AG20443 (cell line): Measurements from ENCODE around the gene CHST13.

Source experiments
- DNase-seq: peaks from one replicate; pipeline ENCODE4 v3.0.0; 2012; ENCODE audit warnings: low spot score, mixed read lengths

CHST13 gene

DNA sequence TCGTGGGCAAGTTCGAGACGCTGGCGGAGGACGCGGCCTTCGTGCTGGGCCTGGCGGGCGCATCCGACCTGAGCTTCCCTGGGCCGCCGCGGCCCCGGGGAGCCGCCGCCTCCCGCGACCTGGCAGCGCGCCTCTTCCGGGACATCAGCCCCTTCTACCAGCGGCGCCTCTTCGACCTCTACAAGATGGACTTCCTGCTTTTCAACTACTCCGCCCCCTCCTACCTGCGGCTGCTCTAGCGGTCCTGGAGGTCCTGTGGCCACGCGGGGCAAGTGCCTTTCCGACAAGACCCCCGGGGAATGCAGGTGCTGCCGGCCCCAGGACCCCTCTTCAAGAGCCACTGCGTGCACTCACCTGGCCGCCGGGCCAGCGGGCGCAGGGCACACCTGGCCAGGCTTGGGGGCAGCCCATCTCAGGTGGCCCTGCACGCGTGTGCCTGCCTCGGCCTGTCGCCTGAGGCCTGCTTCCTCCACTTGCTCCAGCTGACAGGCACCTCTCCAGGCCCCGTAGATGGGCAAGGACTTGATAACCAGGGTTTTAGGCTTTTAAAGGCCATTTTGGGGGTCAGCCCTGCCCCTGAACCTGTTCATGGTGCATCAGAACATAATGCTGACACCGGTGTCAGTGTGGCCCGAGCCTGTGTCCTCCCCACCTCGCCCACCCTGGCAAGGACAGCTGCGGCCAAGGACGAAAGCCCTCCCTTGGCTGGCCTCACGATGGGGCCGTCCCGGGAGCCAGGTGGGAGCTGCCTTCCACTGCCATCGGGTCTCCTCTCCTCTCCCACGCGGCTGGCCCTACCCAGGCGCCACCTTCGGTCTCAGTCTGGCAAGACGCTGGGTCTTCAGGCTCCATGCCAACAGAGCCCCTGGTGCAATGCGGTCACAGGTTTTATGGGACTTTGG, 18.6 kb downstream of the CHST13 start:
- DNase-seq = no peak

DNA sequence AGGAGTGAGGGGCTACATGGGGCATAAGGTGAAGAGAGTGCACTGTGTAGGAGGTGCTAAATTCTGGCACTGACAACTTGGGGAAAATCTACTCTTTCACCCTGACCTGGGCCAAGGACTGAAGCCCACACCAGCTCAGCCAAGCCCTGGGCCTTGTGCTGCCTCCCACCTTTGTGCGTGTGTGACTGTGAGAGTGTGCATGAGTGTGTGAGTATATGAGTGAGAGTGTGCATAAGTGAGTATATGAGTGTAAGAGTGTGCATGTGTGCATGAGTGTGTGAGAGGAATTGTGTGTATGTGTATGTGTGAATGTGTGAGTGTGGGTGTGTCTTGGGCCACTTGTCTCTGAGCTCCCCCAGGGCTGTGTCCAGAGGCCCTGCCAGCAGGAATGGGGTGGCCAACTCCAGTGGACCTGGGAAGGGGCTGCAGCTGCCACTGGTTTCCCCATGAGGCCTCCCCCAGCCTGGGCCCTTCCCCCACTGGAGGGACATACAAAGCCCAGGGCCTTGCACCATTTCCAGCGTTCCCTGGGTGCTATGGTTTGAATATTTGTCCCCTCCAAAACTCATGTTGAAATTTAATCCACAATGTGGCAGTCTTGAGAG, 19.6 kb downstream of the CHST13 start:
- DNase-seq = no peak

DNA sequence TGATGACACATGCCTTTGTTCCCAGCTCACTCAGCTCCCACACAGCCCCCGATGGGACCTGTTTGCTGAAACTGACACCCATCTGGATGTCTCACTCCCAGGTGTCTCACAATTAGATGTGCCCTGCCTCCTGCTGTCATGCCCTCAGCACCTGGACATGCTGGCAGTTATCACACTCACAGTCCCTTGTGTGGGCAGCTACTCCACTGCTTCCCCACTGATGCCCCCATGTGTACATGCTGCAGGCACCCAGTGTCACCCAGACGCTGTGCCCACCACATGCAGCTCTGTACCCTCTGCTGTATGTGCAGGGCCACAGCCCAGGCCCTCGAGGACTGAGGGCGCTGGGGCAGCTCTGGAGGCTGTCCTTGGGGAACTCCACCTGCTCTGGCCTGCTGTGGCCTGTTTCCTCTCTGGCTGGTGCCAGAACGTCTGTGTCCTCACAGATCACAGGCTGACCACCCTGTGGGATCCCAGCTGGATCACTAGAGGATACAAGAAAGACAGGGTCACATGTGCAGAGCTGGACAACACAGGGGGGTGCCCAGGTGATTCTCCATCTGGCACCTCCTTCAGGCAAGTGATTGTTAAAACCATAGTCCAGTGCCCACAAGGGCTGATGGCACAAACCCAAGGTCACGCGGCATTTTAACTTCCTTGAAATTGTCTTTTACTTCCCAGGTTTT, 20.8 kb downstream of the CHST13 start:
- DNase-seq = no peak

DNA sequence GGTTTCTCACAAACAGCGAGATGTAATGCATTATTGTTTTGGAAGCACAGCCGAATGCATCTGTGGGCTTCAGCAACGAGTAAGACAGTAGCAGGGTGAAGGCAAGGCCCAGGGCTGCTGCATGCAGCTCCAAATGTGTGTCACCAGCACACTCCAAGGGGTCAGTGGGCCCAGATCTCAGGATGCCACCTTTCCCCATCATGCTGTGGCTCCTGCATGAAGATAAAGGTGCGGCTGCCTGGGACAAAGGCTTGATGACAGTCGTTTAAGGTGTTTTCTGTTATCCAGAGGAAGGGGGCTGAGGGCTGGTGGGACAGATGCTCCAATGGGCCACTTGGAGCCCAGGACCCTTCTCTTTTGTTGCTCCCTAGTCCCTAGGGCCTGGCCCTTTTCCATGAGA, 21.6 kb downstream of the CHST13 start:
- no peak for DNase-seq

DNA sequence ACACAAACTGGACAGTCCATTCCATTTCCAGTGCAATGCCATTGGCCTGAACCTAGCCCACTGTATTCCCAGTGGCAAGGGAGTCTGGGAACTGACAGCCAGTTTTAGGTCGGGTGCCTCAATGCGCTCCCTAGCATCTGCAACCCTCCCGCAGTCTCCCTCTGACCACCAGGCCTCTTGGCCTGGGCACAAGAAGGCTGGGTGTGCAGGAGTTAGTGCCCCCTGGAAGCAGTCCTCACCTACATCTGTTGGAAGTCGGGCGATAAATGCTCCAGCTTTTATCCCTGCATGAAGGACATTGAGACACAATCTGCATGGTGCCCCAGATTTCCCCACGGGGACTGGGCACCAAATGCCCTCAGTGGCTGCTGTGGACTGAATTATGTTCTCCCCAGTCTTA, 22.1 kb downstream of the CHST13 start:
- DNase-seq = no peak

DNA sequence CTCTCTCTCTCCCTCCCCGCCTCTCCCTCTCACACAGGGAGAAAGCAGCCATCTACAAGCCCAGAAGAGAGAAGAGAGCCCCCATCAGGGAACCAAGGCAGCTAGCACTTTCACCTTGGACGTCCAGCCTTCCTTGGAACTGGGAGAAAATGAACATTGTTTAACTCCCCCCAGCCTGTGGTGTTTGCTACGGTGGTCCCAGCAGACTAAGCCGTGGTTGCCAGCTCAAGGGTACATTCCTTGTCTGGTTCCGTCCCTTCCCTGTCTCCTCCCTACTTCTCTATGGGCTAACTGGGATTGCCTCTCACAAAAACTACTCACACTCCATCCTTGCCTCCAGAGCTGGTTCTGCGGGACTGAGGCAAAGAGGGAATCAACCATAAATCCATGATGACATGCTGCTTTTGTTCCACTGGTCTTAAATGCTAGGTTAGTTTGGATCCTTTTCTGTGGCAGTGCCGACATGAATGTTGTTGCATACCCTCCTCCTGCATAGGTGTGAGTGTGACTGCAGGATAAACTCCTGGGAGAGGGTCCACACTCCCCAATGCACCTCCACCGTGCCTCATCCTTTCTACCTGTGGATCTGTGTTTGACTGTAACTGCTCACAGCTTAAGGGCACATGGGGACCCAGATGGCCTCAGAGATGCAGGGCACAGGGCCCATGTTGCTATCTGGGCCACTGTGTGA, 22.7 kb downstream of the CHST13 start:
- DNase-seq = no peak

DNA sequence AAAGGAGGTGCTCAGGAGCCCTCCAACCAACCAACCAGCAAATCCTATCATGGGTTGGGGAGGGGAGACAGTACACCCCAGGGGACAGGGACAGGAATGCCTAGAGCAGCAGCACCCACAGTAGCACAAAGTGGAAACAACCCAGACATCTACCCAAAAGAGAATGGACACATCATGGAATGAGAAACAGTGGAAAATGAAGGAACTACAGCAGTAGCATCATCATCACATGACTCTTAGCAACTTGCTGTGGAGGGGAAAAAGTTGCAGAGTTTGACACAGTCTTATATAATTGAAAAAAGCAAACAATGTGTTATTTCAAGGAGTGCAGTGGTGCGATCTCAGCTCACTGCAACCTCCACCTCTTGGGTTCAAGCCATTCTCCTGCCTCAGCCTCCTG, 23.8 kb downstream of the CHST13 start:
- no peak for DNase-seq

DNA sequence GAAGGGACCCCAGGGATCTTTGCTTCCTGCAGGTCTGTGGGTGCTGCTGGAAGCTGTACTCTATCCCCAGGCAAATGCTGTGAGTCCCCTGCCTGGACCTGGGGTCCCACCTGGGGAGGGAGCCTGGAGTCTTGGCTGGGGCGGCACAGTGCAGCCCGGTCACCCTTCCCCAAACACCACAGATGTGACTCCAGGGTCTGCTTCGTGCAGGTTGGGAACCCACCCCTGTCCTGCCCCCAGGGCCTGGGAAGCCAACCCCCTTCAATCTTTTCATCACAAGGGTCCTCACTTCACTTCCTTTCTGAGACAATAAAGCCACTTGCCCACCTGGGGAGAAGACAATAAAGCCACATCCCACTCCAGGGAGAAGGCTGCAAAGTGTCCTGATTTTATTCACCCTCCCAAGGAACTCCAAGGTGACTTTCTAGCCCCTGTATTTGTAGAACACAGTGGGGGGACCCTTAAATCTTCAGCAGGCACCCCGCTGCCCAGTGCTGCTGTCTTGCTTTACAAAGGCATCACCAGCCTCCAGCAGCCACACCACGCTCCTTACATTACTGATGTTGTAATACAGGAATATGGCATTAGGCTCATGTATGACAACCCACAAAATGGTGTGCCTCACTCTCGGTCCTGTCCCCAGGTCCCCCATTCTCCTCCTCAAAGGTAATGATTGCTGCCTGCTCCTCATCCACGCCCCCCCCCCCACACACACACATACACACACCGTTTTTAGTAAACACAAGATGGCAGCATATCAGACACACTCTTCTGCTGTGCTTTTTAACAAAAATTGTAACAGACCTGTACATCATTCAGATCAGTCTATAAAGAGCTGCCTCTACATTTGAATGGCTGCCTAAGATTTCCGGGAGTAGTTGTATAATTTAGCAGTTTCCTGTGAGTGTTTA, 24.9 kb downstream of the CHST13 start:
- DNase-seq = peak; percentile 7

DNA sequence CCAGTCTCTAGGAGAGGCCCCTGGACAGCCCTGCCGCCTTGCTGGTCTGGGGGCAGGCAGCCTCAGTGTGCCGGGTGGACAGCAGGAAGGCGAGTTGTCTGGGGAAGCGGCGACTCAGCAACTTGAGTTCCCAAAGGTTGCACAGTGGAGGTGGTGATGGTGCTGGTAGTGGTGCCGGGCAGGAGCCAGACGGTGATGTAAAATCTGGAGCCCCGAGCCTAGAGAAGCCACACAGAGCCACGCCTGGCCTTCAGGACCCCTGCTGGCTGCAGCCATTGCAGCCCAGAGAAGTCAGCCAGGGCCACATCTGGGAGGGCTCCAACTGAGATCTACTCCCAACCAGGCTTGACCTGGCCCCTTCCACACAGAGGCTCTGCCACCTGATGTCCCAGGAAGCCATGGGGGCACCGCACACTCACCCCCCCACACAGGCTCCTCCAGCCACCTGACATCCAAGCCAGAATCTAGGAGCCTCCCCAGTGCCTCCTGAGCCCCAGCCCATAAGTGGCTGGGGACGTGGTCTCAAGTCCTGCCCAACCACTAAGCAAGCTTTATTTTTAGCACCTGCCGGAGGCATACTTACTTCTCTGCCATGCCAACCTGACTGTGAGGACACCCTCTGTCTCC, 26.0 kb downstream of the CHST13 start:
- DNase-seq = peak; percentile 5

DNA sequence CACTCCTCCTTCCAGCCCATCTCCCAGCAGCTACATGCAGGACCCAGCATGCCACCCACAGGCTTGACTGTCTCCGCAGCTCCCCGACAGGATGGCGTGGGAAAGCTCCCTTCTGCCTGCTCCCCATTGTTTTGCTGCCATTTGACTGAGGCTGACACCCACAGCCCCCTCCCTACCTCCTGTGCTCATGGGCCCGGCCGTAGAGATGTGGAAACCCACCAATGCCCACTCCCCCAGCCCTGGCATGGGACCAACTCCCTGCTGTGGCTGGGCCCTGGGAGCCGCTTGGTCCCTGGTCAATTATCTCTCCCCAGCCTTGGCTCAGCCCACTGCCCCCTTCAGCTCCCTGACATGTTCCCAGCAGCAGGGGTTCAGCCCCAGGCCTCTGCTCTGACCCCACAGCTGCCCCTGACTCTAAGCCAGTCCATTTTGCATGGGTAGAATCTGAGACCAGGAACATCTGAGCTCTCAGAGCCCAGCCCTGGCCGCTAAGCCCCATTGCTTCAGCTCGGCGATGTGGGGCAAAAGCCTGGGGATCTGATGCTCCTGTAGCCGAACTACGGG, 26.6 kb downstream of the CHST13 start:
- peak; percentile 9 for DNase-seq

DNA sequence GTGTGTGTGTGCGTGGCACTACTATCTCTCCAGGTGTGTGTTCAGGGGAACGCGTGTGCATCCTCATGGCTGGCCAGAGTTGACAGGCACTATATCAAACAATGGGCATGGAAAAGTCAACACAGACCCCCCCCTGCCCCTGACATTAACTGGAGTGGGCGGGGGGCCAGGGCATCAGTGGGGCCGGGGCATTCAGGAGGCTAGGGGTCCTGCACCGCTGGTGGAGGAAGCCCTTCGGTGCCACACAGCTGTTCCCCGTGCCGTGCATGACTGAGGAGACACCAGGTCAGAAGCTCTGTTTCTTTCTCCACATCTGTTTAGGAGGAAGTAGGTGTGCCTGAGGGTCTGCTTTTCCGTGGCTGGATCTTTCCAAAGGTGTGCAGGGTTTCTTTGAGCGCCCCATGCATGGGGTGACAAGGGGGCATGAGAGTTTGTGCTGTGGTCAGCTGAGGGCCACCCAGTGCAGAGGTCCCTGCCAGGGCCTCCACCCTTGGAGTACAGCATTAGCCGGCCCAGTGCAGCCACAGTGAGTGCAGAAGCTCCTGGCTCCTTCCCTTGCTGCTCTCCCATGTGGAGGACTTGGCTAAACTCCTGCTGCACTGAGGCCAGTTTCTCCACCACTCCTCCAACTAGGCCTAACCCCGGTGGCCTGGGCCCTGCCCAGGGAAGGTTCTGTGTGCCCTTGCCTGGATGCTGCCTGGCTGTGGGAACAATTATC, 27.3 kb downstream of the CHST13 start:
- DNase-seq = peak; percentile 52

DNA sequence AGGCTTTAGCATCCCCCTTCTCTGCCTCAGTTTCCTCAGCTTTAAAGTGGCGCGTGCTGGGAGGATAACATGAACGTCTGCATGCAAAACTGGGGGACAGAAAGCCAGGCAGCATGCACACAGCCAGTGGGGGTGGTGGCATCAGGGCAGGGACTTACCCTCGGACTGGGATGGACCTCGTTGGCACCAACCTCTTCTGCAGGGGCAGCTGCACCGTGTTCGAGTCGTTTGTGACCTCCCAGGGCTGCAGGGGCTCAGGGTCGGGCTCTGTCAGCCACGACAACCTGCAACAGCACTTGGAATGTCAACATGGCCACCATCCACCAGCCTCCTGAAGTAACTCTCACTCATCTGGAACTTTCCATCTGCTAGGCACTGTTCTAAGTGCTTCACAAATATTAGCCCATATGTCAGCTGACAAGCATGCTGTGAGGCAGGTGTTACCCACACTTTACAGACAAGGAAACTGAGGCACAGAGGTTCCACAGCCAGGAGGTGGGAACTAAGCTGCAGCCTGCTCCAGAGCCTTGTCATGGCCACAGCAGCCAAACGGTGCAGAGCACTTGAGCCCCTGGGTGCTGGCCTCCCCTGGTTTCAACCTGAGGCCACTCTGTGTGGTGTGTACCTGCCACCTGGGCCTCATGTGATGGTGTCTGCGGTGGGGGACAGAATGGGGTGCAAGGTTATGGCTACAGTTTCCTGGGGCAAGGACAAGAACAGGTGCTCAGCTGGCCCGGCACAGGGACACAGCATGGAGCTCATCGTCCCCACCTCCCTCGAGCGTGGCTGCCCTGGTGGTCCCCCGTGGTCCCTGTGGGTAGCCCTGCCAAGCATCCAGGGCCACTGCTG, 28.1 kb downstream of the CHST13 start:
- peak; percentile 11 for DNase-seq

DNA sequence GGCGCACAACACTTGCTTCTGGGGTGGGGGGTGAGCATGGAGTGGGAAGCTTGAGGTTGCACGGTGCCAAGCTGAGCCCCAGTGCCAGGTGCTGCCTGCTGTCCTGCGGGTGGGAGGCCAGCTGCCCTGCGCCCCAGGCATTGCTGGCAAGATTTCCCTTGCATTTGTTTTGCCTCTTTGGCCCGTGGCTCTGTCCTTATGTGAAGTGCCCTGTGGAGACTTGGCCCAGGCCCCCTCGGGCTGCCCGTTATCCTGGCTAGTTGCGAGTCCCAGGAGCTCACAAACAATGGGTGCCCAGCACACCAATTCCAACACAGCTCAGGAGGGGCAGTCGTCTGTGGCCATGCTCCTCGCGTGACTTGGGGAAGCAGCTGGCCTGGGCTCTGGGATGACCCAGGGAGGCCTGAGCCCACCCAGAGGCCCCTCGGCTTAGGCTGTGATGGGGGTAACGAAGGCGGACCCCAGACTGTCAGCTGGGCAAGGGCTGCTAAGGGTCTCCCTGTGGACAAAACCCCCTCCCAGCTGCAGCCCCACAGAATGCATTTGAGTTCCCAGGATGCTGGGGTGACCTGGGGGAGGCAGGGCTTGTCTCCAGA, 28.8 kb downstream of the CHST13 start:
- DNase-seq = peak; percentile 5

DNA sequence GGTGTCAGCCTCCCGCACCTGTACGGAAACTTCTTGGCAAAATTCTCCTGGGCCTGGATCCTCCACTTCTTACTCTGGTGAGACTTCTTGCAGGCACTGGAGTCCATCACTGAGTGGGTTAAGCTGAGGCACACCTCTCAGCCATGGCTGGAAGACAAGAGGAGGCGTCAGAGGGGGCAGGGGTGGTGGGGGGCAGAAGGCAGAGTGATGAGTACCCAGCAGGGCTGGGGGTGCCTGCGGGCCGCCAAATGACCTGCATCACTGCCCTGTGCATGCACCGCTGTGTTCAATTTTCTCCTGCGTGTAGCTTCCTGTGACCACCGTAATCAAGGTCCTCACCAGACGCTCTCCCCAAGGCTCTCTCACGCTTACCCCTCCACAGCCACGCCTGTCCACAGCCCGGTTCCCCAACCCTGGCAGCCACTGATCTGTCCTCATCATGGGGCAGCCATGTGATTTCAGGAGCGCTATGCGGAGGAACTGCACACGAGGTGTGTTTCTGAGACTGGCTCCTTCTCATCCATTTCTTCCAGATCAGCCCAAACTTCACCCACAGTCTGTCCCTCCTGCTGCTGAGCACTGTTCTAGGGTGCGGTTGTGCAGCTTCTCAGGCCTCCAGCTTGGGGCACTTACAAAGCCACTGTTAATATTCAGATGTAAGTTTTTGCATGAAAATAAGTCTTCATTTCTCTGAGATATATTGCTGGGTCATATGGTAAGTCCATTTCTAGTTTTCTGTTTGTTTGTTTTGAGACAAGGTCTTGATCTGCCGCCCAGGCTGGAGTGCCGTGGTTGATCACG, 29.5 kb downstream of the CHST13 start:
- peak; percentile 4 for DNase-seq

DNA sequence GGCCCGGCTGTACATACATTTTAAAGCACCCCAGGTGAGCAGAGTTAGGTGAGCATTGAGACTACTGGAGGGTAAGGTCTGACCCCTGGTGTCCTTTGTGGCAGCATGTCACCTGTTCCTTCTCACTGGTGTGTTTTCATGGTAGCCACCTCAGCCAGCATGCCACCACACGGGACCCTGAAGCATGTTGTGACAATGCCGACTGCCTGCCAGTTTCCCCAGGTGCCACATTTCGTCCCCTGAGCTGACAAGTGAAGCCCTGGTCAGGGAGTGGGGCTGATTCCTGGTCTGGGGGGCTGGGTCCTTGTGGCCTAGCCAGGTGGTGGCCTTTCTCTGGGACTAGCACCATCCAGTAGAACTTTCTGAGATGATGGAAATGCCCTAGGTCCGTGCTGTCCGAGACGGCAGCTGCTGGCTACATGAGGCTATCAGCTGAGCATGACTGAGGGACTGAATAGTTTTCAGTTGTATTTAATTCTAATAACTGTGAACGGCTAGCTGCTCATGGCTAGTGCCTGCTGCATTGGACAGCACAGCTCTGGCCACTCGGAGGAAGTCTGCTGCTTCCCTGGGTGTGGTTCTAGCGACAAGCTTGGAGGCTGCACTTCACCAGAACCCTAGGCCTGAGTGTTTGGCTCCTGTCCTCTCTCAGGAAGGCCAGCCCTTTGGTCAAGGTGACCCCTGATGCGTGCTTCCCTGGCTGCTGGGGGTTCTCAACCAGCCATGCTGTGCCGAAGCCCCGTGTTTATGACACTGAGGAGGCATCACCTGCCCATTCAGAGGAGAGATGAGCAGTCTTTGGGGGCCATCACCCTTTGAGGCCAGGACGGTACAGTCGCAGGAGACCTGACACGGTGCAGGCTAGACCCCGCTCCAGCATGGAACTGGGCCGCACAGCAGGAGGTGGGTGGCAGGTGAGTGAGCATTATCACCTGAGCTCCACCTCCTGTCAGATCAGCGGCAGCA, 30.9 kb downstream of the CHST13 start:
- DNase-seq = peak; percentile 5
